GM13977 (cell line): ENCODE results near the gene TSC22D3.

Source experiments
- DNase-seq: peaks from one replicate; pipeline ENCODE4 v3.0.0; 2012; ENCODE audit warnings: low spot score
- CTCF ChIP-seq: IDR thresholded peaks from 2 replicates; pipeline ENCODE4 v1.5.1; 2012; ENCODE audit warnings: mild to moderate bottlenecking, control low read depth; ENCODE audit not compliant: insufficient read depth; ENCODE audit errors: extremely low read depth, missing control alignments
- in situ Hi-C: fragments of 300-500 bp; cut with MboI; formaldehyde crosslinking; loops from one replicate; pipeline ENCODE4 v1.12.0; 2022; ENCODE audit warnings: low sequenced_read_pairs, low pct_unique_long_range_greater_than_20kb, mixed read lengths, inconsistent platforms; ENCODE audit not compliant: unreplicated experiment

Gene TSC22D3

DNA sequence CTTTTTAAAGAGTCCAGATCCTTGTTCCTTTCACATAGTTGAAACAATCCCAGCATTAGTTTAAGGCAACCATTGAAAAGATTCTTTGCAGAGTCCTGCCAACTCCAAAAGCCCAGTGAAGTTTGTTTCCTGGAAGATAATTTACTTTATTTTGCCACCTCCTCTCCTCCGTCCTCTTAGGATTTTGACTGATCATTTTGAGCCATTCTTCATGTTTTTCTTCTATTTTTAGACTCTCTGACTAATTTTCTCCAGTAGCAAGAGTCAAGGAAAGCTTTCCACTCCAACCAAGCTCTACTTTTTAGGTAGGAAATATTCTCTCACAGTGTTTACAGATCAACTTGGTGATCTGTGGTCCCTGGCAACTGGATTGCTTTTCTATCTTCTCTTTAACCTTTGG lies 12.2 kb upstream of the TSC22D3 start:
- no peak for TF ChIP-seq CTCF
- no peak for DNase-seq
- in situ Hi-C loops, result no loop called here

DNA sequence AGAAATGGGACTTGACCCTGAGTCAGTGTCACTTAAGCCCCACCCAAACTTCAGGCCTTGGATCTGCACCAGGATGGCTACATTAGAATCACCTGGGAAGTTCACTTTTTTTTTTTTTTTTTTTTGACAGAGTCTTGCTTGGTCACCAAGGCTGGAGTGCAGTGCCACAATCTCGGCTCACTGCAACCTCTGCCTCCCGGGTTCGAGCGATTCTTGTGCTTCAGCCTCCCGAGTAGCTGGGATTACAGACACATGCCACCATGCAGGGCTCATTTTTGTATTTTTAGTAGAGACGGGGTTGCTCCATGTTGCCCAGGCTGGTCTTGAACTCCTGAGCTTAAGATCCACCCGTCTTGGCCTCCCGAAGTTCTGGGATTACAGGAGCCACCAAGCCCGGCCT lies 4.9 kb upstream of the TSC22D3 start:
- TF ChIP-seq CTCF, result no peak
- in situ Hi-C loops, result no loop called here
- no peak for DNase-seq

DNA sequence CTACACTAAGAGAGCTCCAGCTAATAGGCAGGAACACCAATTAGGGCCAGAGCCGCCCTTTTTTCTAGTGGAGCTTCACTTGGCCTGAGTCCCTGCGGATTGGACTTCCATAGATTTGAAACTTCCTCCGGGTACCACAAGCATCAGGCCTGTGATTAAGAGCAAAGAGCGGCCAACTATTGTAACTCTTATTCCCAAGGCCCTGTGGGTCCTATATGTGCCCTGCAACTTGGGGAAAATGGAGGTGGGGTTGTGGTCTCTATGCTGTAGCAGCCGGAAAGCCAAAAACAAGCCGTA lies 1.9 kb upstream of the TSC22D3 start, which contains the start of gene NCBP2L:
Gene NCBP2L, plus strand, starts transcription at position 198 of the 297 bp plus-strand sequence. CDS start 16,488 bp downstream, outside the sequence.
- in situ Hi-C loops, result loop anchor here (5.0 kb wide), 1 partner anchor 120 kb away; no protein-coding TSS in a partner anchor
- DNase-seq, result no peak
- TF ChIP-seq CTCF, result no peak

GRCh38 chrX:107776649-107777535 lies 1.3 kb upstream of the TSC22D3 start:
- peak; percentile 82 for TF ChIP-seq CTCF
- in situ Hi-C loops, result loop anchor here (5.0 kb wide), 1 partner anchor 120 kb away; no protein-coding TSS in a partner anchor
- DNase-seq, result peak; percentile 85

GRCh38 chrX:107775000-107775733 lies 420 bp downstream of the TSC22D3 start:
- in situ Hi-C loops, result loop anchor here (5.0 kb wide), 1 partner anchor 118 kb away; no protein-coding TSS in a partner anchor
- no peak for TF ChIP-seq CTCF
- no peak for DNase-seq

DNA sequence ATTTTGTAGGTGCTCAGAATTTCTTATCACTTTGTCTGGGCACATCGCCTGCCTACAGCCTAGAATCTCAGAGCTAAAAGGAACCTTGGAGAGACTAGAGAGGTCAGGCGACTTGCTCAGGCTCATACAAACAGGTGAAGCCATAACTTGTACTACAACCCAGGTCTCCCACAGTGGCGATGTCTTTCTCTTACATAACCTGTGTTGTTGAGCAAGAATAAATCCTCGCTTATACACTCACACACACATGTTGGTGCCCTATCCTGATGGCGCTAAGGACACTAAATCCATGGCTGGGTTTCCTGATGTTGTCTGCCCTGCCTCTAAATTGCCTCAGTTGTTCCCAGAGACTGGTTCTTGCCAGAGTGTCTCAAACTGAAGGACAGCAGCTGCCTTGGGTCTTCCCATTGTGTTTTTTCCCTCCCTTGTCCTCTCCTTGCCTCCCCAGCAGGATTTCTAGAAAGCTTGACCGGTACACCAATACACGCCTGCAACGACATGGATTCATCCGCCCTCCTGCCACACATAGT lies 1.6 kb downstream of the TSC22D3 start:
- no peak for DNase-seq
- TF ChIP-seq CTCF, result no peak
- in situ Hi-C loops, result no loop called here
